ENCODE measurements around the gene ZBED5. TPM values are rescaled to one million over a fixed set of nuclear protein-coding genes. Genes with fewer than 3 reads are reported as not detected.
A peak's percentile ranks its signal among the peaks of the same experiment; 100 is the strongest.
"Not testable (repeated sequence)": the region's sequence is repeated elsewhere in the genome, so short reads cannot be mapped to it uniquely, and the experiment has no call there.

Gene ZBED5
- total and polyA plus RNA-seq, 4 experiments from 2014 or later = 16.7 to 129 (median 72.0) TPM

DNA sequence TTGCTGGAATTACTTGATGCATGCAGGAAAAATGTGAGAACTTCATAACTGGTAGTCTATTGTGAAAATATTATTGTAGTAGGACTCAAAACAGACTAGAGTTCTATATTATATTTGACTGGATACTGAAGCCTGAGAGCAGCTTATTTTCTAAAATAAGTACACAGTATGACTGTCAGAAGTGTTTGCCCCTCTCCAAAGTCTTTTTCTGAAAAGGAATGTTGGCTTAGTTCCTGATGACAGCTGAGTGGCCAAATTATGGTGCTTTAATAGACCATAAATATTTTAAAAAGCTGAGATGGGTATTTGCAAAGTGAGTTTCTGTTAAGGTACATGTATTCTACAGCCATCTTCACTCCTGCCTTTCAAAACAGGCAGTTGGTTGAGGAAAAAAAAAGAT lies 13.1 kb downstream of the ZBED5 start:
- no peak for DNase-seq
- Histone ChIP-seq H3K36me3 (ENCODE audit: insufficient read depth, low read length) (no peaks in the 10 kb centered on the region), H3K27me3 (ENCODE audit: insufficient read depth, low read length) (no peaks in the 10 kb centered on the region), H3K9me3 (ENCODE audit: control insufficient read depth in 1 of 2, low read length in 2 of 2) (no peaks in the 10 kb centered on the region), H3K4me1 (ENCODE audit: insufficient read depth, low read length) (no peaks in the 10 kb centered on the region), H3K4me3 (ENCODE audit: low read length in 2 of 2) (no peak overlapping the region), H3K27ac (ENCODE audit: low read depth, low read length) (no peak overlapping the region)
- Mint-ChIP-seq H3K4me1 (peaks cover 6 to 8% (median 7%) of the 10 kb centered on the region in 4 donors), H3K9me3 (peaks cover 0 to 3% (median 0%) of the 10 kb centered on the region in 8 donors), H3K36me3 (no peaks in the 10 kb centered on the region), H3K27ac (no peak overlapping the region), H3K27me3 (no peaks in the 10 kb centered on the region), H3K4me3 (no peak overlapping the region)
- ChIA-PET POLR2A (ENCODE audit: partially characterized antibody) (interaction anchor here (1.3 kb wide), 1 partner anchor 14 kb away, joined by 3 read pairs; no protein-coding TSS in a partner anchor), CTCF (ENCODE audit: partially characterized antibody) (interaction anchor here (1.0 to 1.1 kb wide), 2 partner anchors 9 to 52 kb away, joined by 3 read pairs; no protein-coding TSS in a partner anchor)
- intact Hi-C loops (cut with micrococcal nuclease) = no loop called here

DNA sequence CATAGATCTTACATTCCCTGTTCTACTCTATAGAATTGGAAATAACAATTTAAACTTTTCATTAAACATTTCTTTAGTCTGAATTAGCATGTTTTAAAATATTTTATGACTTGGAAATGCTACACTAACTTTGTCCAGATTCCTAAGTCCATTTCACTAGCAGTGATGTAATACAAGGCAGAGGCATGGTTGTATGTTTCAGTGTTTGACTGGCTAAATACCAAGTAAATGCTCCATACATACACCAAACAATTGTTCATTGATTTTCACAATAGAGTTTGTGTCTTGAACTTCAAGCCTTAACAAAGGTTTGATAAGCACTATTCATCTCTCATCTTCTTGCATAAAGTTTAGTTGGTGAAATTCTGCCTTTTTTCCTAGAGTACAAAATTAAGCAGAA lies 13.5 kb downstream of the ZBED5 start:
- no peaks in the 10 kb centered on the region for H3K4me1 ChIP-seq (ENCODE audit: insufficient read depth, low read length)
- intact Hi-C loops (cut with micrococcal nuclease) = no loop called here
- ChIA-PET POLR2A (ENCODE audit: partially characterized antibody) (interaction anchor here (1.3 kb wide), 1 partner anchor 15 kb away, joined by 3 read pairs; no protein-coding TSS in a partner anchor), CTCF (ENCODE audit: partially characterized antibody) (interaction anchor here (1.1 kb wide), 1 partner anchor 51 kb away, joined by 3 read pairs; no protein-coding TSS in a partner anchor)
- H3K4me3 ChIP-seq (ENCODE audit: low read length in 2 of 2) = no peak overlapping the region
- H3K9me3 ChIP-seq (ENCODE audit: control insufficient read depth in 1 of 2, low read length in 2 of 2) = no peaks in the 10 kb centered on the region
- Mint-ChIP-seq H3K4me3 (no peak overlapping the region), H3K27me3 (no peaks in the 10 kb centered on the region), H3K27ac (no peak overlapping the region), H3K4me1 (peaks cover 6 to 8% (median 7%) of the 10 kb centered on the region in 4 donors), H3K9me3 (peaks cover 0 to 3% (median 0%) of the 10 kb centered on the region in 8 donors), H3K36me3 (no peaks in the 10 kb centered on the region)
- H3K36me3 ChIP-seq (ENCODE audit: insufficient read depth, low read length) = no peaks in the 10 kb centered on the region
- no peak for DNase-seq
- H3K27me3 ChIP-seq (ENCODE audit: insufficient read depth, low read length) = no peaks in the 10 kb centered on the region
- H3K27ac ChIP-seq (ENCODE audit: low read depth, low read length) = no peak overlapping the region

DNA sequence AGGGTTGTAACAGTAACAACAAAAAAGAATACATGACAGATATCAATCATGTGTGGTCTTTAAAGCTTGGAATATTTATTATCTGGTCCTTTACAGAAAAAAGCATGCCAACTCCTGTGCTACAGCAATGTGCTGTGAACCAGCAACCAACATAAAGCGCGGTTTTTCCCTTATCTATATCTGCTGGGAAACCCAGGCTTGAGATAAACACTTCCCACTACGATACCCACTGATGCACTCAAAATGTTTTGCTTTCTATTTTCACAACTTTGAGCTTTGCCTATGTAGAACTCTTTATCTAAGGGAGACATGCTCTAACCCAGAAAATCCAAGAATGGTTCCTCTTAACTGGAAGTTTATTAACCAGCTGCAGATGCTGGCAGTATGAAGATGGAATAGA lies 19.0 kb downstream of the ZBED5 start:
- H3K4me1 ChIP-seq (ENCODE audit: insufficient read depth, low read length) = no peaks in the 10 kb centered on the region
- Mint-ChIP-seq H3K27me3 (no peaks in the 10 kb centered on the region), H3K4me3 (no peak overlapping the region), H3K4me1 (peaks cover 0 to 9% (median under 1%) of the 10 kb centered on the region in 4 donors), H3K27ac (peak overlapping the region in 1 of 7 donors; percentile 29), H3K9me3 (no peaks in the 10 kb centered on the region), H3K36me3 (no peaks in the 10 kb centered on the region)
- ChIA-PET CTCF (ENCODE audit: partially characterized antibody) (interaction anchor here (0.9 to 2.0 kb wide), 3 partner anchors 30 to 47 kb away, joined by 3 to 5 read pairs (median 3); partner anchors contain the start of gene EIF4G2), POLR2A (ENCODE audit: partially characterized antibody) (interaction anchor here (2.4 to 5.2 kb wide), 2 partner anchors 20 to 30 kb away, joined by 7 to 26 read pairs; partner anchors contain the start of genes EIF4G2 and ZBED5)
- no peaks in the 10 kb centered on the region for H3K27me3 ChIP-seq (ENCODE audit: insufficient read depth, low read length)
- no peak for DNase-seq
- H3K27ac ChIP-seq (ENCODE audit: low read depth, low read length) = no peak overlapping the region
- no peak overlapping the region for H3K4me3 ChIP-seq (ENCODE audit: low read length in 2 of 2)
- intact Hi-C loops (cut with micrococcal nuclease) = no loop called here
- H3K36me3 ChIP-seq (ENCODE audit: insufficient read depth, low read length) = no peaks in the 10 kb centered on the region
- no peaks in the 10 kb centered on the region for H3K9me3 ChIP-seq (ENCODE audit: control insufficient read depth in 1 of 2, low read length in 2 of 2)

DNA sequence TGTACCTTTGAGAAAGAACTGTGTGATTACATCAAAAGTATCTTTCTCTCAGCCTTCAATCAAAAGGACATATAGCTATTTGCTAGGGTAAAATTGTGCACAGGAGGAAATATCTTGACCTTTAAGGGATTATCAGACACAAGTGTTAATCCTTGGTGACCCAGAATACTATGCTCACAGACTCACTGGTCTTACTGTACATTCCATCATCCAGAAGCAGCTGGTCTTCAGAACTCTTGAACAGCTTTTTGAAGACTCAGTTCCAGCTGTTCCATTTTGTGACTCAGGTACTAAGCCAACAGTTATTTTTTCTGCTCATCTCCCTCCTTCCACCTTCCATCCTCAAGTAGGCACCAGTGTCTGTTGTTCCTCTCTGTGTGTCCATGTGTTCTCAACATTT lies 19.8 kb downstream of the ZBED5 start:
- no peak overlapping the region for H3K4me3 ChIP-seq (ENCODE audit: low read length in 2 of 2)
- intact Hi-C loops (cut with micrococcal nuclease) = no loop called here
- DNase-seq = no peak
- POLR2A ChIA-PET (ENCODE audit: partially characterized antibody) = interaction anchor here (2.4 to 5.2 kb wide), 2 partner anchors 21 to 29 kb away, joined by 7 to 26 read pairs; partner anchors contain the start of genes EIF4G2 and ZBED5
- no peak overlapping the region for H3K4me3 Mint-ChIP-seq
- no peaks in the 10 kb centered on the region for H3K27me3 Mint-ChIP-seq
- H3K27ac ChIP-seq (ENCODE audit: low read depth, low read length) = no peak overlapping the region
- no peaks in the 10 kb centered on the region for H3K27me3 ChIP-seq (ENCODE audit: insufficient read depth, low read length)
- H3K4me1 Mint-ChIP-seq = peaks cover 0 to 9% (median under 1%) of the 10 kb centered on the region in 4 donors
- H3K36me3 Mint-ChIP-seq = no peaks in the 10 kb centered on the region
- no peaks in the 10 kb centered on the region for H3K9me3 ChIP-seq (ENCODE audit: control insufficient read depth in 1 of 2, low read length in 2 of 2)
- H3K27ac Mint-ChIP-seq = no peak overlapping the region
- H3K9me3 Mint-ChIP-seq = peaks cover 0 to under 1% (median 0%) of the 10 kb centered on the region in 8 donors
- no peaks in the 10 kb centered on the region for H3K36me3 ChIP-seq (ENCODE audit: insufficient read depth, low read length)
- H3K4me1 ChIP-seq (ENCODE audit: insufficient read depth, low read length) = no peaks in the 10 kb centered on the region
- CTCF ChIA-PET (ENCODE audit: partially characterized antibody) = interaction anchor here (1.0 kb wide), 1 partner anchor 45 kb away, joined by 4 read pairs; no protein-coding TSS in a partner anchor

DNA sequence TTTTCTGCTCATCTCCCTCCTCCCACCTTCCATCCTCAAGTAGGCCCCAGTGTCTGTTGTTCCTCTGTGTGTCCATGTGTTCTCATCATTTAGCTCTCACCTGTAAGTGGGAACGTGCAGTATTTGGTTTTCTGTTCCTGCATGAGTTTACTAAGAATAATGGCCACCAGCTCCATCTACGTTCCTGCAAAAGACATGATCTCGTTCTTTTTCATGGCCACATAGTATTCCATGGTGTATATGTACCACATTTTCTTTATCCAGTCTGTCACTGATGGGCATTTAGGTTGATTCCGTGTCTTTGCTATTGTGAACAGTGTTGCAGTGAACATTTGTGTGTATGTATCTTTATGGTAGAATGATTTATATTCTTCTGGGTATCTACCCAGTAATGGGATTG lies 21.0 kb downstream of the ZBED5 start:
- H3K36me3 ChIP-seq (ENCODE audit: insufficient read depth, low read length); H3K4me1 ChIP-seq (ENCODE audit: insufficient read depth, low read length); H3K36me3 Mint-ChIP-seq; H3K4me3 Mint-ChIP-seq; intact Hi-C loops (cut with micrococcal nuclease); CTCF ChIA-PET (ENCODE audit: partially characterized antibody); H3K27me3 Mint-ChIP-seq; H3K9me3 ChIP-seq (ENCODE audit: control insufficient read depth in 1 of 2, low read length in 2 of 2); H3K4me1 Mint-ChIP-seq; H3K27me3 ChIP-seq (ENCODE audit: insufficient read depth, low read length); H3K9me3 Mint-ChIP-seq; H3K4me3 ChIP-seq (ENCODE audit: low read length in 2 of 2); DNase-seq; H3K27ac ChIP-seq (ENCODE audit: low read depth, low read length); H3K27ac Mint-ChIP-seq: not testable (repeated sequence)
- POLR2A ChIA-PET (ENCODE audit: partially characterized antibody) = interaction anchor here (2.4 kb wide), 1 partner anchor 22 kb away, joined by 7 read pairs; the partner anchor contains the start of gene ZBED5

DNA sequence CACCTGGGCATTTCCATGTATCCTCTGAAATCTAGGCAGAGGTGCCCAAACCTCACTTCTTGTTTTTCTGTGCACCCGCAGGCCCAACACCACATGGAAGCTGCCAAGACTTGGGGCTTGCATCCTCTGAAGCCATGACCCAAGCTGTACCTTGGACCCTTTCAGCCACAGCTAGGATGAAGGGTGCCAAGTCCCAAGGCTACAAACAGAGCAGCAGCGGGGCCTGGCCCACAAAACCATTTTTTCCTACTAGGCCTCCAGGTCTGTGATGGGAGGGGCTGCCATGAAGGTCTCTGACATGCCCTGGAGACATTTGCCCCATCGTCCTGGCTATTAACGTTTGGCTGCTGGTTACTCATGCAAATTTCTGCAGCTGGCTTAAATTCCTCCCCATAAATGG lies 28.7 kb downstream of the ZBED5 start:
- Histone ChIP-seq H3K4me1 (ENCODE audit: insufficient read depth, low read length) (no peaks in the 10 kb centered on the region), H3K27ac (ENCODE audit: low read depth, low read length) (no peak overlapping the region), H3K4me3 (ENCODE audit: low read length in 2 of 2) (no peak overlapping the region), H3K36me3 (ENCODE audit: insufficient read depth, low read length) (no peaks in the 10 kb centered on the region), H3K9me3 (ENCODE audit: control insufficient read depth in 1 of 2, low read length in 2 of 2) (no peaks in the 10 kb centered on the region), H3K27me3 (ENCODE audit: insufficient read depth, low read length) (no peaks in the 10 kb centered on the region)
- CTCF ChIA-PET (ENCODE audit: partially characterized antibody) = no interaction called here
- no peak for DNase-seq
- H3K27me3 Mint-ChIP-seq = peaks cover 2 to 4% of the 10 kb centered on the region in 2 donors
- POLR2A ChIA-PET (ENCODE audit: partially characterized antibody) = no interaction called here
- peaks cover 4% of the 10 kb centered on the region in 4 donors for H3K4me1 Mint-ChIP-seq
- peaks cover 0 to 2% (median 0%) of the 10 kb centered on the region in 8 donors for H3K9me3 Mint-ChIP-seq
- H3K27ac Mint-ChIP-seq = no peak overlapping the region
- H3K4me3 Mint-ChIP-seq = no peak overlapping the region
- H3K36me3 Mint-ChIP-seq = peaks cover 0 to 12% of the 10 kb centered on the region in 2 donors
- intact Hi-C loops (cut with micrococcal nuclease) = no loop called here

DNA sequence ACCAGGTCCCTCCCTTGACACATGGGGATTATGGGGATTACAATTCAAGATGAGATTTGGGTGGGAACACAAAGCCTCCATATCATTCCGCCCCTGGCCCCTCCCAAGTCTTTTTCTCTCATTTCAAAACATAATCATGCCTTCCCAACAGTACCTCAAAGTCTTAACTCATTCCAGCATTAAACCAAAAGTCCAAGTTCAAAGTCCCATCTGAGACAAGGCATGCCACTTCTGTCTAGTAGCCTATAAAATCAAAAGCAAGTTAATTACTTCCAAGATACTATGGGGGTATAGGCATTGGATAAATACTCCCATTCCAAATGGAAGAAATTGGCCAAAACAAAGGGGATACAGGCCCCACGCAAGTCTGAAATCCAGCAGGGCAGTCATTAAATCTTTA lies 29.5 kb downstream of the ZBED5 start:
- H3K36me3 ChIP-seq (ENCODE audit: insufficient read depth, low read length) = no peaks in the 10 kb centered on the region
- Mint-ChIP-seq H3K4me1 (peaks cover 4% of the 10 kb centered on the region in 4 donors), H3K27ac (no peak overlapping the region), H3K4me3 (no peak overlapping the region), H3K27me3 (peaks cover 2 to 4% of the 10 kb centered on the region in 2 donors), H3K9me3 (peaks cover 0 to 2% (median 0%) of the 10 kb centered on the region in 8 donors), H3K36me3 (peaks cover 0 to 12% of the 10 kb centered on the region in 2 donors)
- no peak overlapping the region for H3K27ac ChIP-seq (ENCODE audit: low read depth, low read length)
- H3K27me3 ChIP-seq (ENCODE audit: insufficient read depth, low read length) = no peaks in the 10 kb centered on the region
- intact Hi-C loops (cut with micrococcal nuclease) = no loop called here
- POLR2A ChIA-PET (ENCODE audit: partially characterized antibody) = no interaction called here
- H3K4me3 ChIP-seq (ENCODE audit: low read length in 2 of 2) = no peak overlapping the region
- DNase-seq = no peak
- CTCF ChIA-PET (ENCODE audit: partially characterized antibody) = no interaction called here
- no peaks in the 10 kb centered on the region for H3K4me1 ChIP-seq (ENCODE audit: insufficient read depth, low read length)
- H3K9me3 ChIP-seq (ENCODE audit: control insufficient read depth in 1 of 2, low read length in 2 of 2) = no peaks in the 10 kb centered on the region
